RWPE2 (cell line): ENCODE results near the gene NUP160.
"Not testable (repeated sequence)": the region's sequence is repeated elsewhere in the genome, so short reads cannot be mapped to it uniquely, and the experiment has no call there.

Source experiments
- ATAC-seq: fragments of 200-7000 bp; cut with Tn5 transposase; 3 replicates; pipeline ENCODE4 v1.9.1; 2021; ENCODE audit warnings: low read depth
- DNase-seq: peaks from one replicate; pipeline ENCODE4 v3.0.0-alpha.2; 2020; ENCODE audit warnings: low spot score
- H3K27ac ChIP-seq: fragments of 450-650 bp; 2 replicates; pipeline ENCODE4 v1.5.1; 2017; ENCODE audit warnings: mild to moderate bottlenecking; ENCODE audit not compliant: poor library complexity, severe bottlenecking
- H3K27me3 ChIP-seq: fragments of 250-450 bp; sonication (Bioruptor Pico); 2 replicates; pipeline ENCODE4 v1.5.1; 2021; ENCODE audit warnings: mild to moderate bottlenecking, moderate library complexity; ENCODE audit not compliant: insufficient read depth, poor library complexity, severe bottlenecking
- H3K36me3 ChIP-seq: fragments of 250-450 bp; sonication (Bioruptor Pico); 2 replicates; pipeline ENCODE4 v1.5.1; 2020; ENCODE audit warnings: low read depth, mild to moderate bottlenecking, moderate library complexity
- H3K4me1 ChIP-seq: fragments of 250-450 bp; sonication (Bioruptor Pico); 2 replicates; pipeline ENCODE4 v1.5.1; 2021; ENCODE audit warnings: mild to moderate bottlenecking, moderate library complexity; ENCODE audit not compliant: insufficient read depth, poor library complexity, severe bottlenecking
- H3K4me3 ChIP-seq: fragments of 250-450 bp; sonication (Bioruptor Pico); 2 replicates; pipeline ENCODE4 v1.5.1; 2021; ENCODE audit warnings: mild to moderate bottlenecking, moderate library complexity; ENCODE audit not compliant: severe bottlenecking
- H3K9me3 ChIP-seq: fragments of 250-450 bp; sonication (Bioruptor Pico); 2 replicates; pipeline ENCODE4 v1.5.1; 2021; ENCODE audit warnings: mild to moderate bottlenecking, moderate library complexity; ENCODE audit not compliant: severe bottlenecking
- TF ChIP-seq, protein P1 (sequence below): fragments of 450-650 bp; IDR thresholded peaks from one replicate; pipeline ENCODE4 v1.5.1; 2017; ENCODE audit warnings: mild to moderate bottlenecking, moderate library complexity; ENCODE audit not compliant: poor library complexity, severe bottlenecking

The NUP160 gene

GRCh38 chr11:47846998-47847397 lies 1.2 kb downstream of the NUP160 start:
- Histone ChIP-seq H3K36me3 (peaks cover 53% of the 10 kb centered on the region), H3K4me1 (peaks cover 7% of the 10 kb centered on the region), H3K9me3 (no peaks in the 10 kb centered on the region), H3K27me3 (no peaks in the 10 kb centered on the region), H3K27ac (no peak overlapping the region), H3K4me3 (peak overlapping the region; percentile 72)
- no peak for ATAC-seq
- TF ChIP-seq, protein P1, sequence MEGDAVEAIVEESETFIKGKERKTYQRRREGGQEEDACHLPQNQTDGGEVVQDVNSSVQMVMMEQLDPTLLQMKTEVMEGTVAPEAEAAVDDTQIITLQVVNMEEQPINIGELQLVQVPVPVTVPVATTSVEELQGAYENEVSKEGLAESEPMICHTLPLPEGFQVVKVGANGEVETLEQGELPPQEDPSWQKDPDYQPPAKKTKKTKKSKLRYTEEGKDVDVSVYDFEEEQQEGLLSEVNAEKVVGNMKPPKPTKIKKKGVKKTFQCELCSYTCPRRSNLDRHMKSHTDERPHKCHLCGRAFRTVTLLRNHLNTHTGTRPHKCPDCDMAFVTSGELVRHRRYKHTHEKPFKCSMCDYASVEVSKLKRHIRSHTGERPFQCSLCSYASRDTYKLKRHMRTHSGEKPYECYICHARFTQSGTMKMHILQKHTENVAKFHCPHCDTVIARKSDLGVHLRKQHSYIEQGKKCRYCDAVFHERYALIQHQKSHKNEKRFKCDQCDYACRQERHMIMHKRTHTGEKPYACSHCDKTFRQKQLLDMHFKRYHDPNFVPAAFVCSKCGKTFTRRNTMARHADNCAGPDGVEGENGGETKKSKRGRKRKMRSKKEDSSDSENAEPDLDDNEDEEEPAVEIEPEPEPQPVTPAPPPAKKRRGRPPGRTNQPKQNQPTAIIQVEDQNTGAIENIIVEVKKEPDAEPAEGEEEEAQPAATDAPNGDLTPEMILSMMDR = no peak
- DNase-seq = no peak

DNA sequence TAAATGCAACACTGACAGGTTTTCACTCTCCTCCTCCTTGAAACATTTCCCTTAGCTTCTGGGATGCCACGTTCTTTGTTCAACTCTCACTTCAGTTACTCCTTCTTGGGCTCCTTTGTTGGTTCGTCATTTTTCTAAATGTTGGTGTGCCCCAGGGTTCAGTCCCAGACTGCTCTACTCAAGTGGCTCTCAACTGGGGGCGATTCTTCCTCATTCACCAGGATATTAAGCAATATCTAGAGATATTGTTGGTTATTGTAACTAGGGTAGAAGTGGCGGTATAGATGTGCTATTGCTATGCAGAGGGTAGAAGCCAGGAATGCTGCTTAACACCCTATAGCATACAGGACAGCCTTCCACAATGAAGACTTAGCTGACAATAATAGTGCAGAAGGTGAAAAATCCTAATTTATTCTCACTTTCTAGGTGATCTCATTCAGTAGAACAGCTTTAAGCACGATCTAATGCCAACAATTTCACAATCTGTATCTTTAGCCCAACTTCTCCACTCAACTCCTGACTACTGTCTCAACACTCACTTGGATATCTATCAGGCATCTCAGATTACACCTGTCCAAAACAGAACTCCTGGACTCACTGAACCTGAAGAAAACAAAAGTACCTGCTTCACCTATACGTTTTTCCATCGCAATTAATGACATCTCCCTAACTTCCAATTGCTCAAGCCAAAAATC lies 4.6 kb downstream of the NUP160 start:
- peaks cover 86% of the 10 kb centered on the region for H3K36me3 ChIP-seq
- DNase-seq (no peak), ATAC-seq (no peak)
- H3K27ac ChIP-seq = no peak overlapping the region
- peaks cover 7% of the 10 kb centered on the region for H3K4me1 ChIP-seq
- TF ChIP-seq, protein P1 = no peak
- H3K27me3 ChIP-seq = no peaks in the 10 kb centered on the region
- no peaks in the 10 kb centered on the region for H3K9me3 ChIP-seq
- no peak overlapping the region for H3K4me3 ChIP-seq

- no peaks in the 10 kb centered on the region for H3K27me3 ChIP-seq
- H3K9me3 ChIP-seq = no peaks in the 10 kb centered on the region
- no peak overlapping the region for H3K27ac ChIP-seq
- no peak overlapping the region for H3K4me3 ChIP-seq
- TF ChIP-seq, protein P1 = no peak
- DNase-seq (no peak), ATAC-seq (no peak)
- peaks cover 94% of the 10 kb centered on the region for H3K36me3 ChIP-seq
- H3K4me1 ChIP-seq = peaks cover 7% of the 10 kb centered on the region
Observed at GRCh38 chr11:47842749-47843148, 5.4 kb downstream of the NUP160 start.

- peaks cover 92% of the 10 kb centered on the region for H3K36me3 ChIP-seq
- no peaks in the 10 kb centered on the region for H3K9me3 ChIP-seq
- no peaks in the 10 kb centered on the region for H3K4me1 ChIP-seq
- H3K4me3 ChIP-seq = no peak overlapping the region
- H3K27me3 ChIP-seq = no peaks in the 10 kb centered on the region
- ATAC-seq (no peak), DNase-seq (no peak)
- TF ChIP-seq, protein P1 = no peak
- H3K27ac ChIP-seq = no peak overlapping the region
Observed at GRCh38 chr11:47837929-47838328, 10.2 kb downstream of the NUP160 start.

- ATAC-seq (no peak), DNase-seq (no peak)
- Histone ChIP-seq H3K36me3 (peaks cover 92% of the 10 kb centered on the region), H3K4me3 (no peak overlapping the region), H3K4me1 (no peaks in the 10 kb centered on the region), H3K27ac (no peak overlapping the region), H3K27me3 (no peaks in the 10 kb centered on the region), H3K9me3 (no peaks in the 10 kb centered on the region)
- TF ChIP-seq, protein P1 = no peak
Observed at GRCh38 chr11:47837292-47837691, 10.9 kb downstream of the NUP160 start.

DNA sequence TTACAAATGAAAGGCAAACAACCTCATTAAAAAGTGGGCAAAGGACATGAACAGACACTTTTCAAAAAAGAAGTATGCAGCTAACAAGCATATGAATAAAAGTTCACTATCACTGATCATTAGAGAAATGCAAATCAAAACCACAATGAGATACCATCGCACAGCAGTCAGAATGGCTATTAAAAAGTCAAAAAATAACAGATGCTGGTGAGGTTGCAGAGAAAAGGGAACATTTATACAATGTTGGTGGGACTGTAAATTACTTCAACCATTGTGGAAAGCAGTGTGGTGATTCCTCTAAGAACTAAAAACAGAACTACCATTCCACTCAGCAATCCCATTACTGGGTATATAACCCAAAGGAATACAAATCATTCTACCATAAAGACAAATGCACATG lies 18.1 kb downstream of the NUP160 start:
- H3K9me3 ChIP-seq, H3K4me3 ChIP-seq, DNase-seq, ATAC-seq, H3K4me1 ChIP-seq, H3K27ac ChIP-seq, H3K27me3 ChIP-seq: not testable (repeated sequence)
- peaks cover 62% of the 10 kb centered on the region for H3K36me3 ChIP-seq
